Large intestine (tissue), 3 donors: Measurements from ENCODE around the gene STK38. TPM values are rescaled to one million over a fixed set of nuclear protein-coding genes. Genes with fewer than 3 reads are reported as not detected.
"Not testable (repeated sequence)": the region's sequence is repeated elsewhere in the genome, so short reads cannot be mapped to it uniquely, and the experiment has no call there.

Source experiments
- DNase-seq, 2 donors: peaks; one replicate each; pipeline versions ENCODE4 v3.0.0 to v3.0.0-alpha.2; 2013
- H3K27ac ChIP-seq: one replicate; pipeline ENCODE4 v1.5.1; 2013; ENCODE audit warnings: low read length
- H3K27me3 ChIP-seq: 2 replicates; pipeline ENCODE4 v1.6.1; 2013; ENCODE audit warnings: low read length; ENCODE audit not compliant: control insufficient read depth, insufficient read depth
- H3K36me3 ChIP-seq: 2 replicates; pipeline ENCODE4 v1.6.1; 2013; ENCODE audit warnings: low read length; ENCODE audit not compliant: control insufficient read depth, insufficient read depth
- H3K4me1 ChIP-seq: one replicate; pipeline ENCODE4 v1.6.1; 2013; ENCODE audit warnings: low read length; ENCODE audit not compliant: control insufficient read depth, insufficient read depth
- H3K4me3 ChIP-seq: one replicate; pipeline ENCODE4 v1.5.1; 2013; ENCODE audit warnings: low read length
- H3K9me3 ChIP-seq: one replicate; pipeline ENCODE4 v1.6.1; 2013; ENCODE audit warnings: mild to moderate bottlenecking, low read depth, low read length, moderate library complexity; ENCODE audit not compliant: control insufficient read depth
- WGBS: methylation state at CpG from one replicate; pipeline ENCODE4 v1.1.5; 2013; ENCODE audit warnings: low lambda C conversion rate; ENCODE audit not compliant: insufficient coverage; 5-methylcytosine and 5-hydroxymethylcytosine counted together
- polyA plus RNA-seq: library from polyadenylated mRNA; unstranded; fragments of 120-200 nt; gene quantifications from one replicate; pipeline ENCODE4 v1.2.1, GENCODE V29; 2013

STK38 gene
- polyA plus RNA-seq, 1 donor = 43.3 TPM

DNA sequence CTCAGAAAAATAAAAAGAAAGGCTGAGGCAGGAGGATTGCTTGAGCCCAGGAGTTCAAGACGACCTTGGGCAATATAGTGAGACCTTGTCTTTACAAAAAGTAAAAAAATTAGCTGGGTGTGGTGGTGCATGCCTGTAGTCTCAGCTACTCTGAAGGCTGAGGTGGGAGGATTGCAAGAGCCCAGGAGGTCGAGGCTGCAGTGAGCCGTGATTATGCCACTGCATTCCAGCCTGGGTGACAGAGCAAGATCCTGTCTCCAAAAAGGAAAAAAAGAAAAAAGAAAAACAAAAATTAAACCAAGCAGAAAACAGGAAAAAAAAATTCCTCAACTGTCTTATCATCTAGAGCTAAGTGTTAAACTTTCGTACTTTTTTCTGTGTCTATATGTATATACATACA, 34.4 kb upstream of the STK38 start:
- no peaks in the 10 kb centered on the region for H3K9me3 ChIP-seq
- 80% methylated on average over 1 of the region's 4 CpGs for WGBS
- DNase-seq = no peak
- no peaks in the 10 kb centered on the region for H3K27me3 ChIP-seq
- peaks cover 4% of the 10 kb centered on the region for H3K4me1 ChIP-seq
- no peak overlapping the region for H3K4me3 ChIP-seq
- H3K36me3 ChIP-seq = no peaks in the 10 kb centered on the region
- no peak overlapping the region for H3K27ac ChIP-seq

DNA sequence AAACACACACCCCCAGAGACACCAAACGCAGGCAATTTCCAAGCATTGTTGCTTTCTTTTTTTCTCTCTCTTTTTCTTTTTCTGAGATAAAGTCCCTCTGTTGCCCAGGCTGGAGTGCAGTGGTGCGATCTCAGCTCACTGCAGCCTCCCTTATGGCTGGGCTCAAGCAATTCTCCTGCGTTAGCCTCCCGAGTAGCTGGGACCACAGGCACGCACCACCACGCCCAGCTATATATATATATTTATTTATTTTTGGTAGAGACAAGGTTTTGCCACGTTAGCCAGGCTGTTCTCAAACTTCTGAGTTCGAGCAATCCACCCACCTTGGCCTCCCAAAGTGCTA, 32.9 kb upstream of the STK38 start:
- Histone ChIP-seq H3K27me3 (no peaks in the 10 kb centered on the region), H3K4me3 (no peak overlapping the region), H3K9me3 (no peaks in the 10 kb centered on the region), H3K27ac (peak overlapping the region; percentile 41), H3K4me1 (peaks cover 4% of the 10 kb centered on the region), H3K36me3 (no peaks in the 10 kb centered on the region)
- WGBS = no CpG with 5 or more reads among the region's 8 CpGs
- DNase-seq = no peak

DNA sequence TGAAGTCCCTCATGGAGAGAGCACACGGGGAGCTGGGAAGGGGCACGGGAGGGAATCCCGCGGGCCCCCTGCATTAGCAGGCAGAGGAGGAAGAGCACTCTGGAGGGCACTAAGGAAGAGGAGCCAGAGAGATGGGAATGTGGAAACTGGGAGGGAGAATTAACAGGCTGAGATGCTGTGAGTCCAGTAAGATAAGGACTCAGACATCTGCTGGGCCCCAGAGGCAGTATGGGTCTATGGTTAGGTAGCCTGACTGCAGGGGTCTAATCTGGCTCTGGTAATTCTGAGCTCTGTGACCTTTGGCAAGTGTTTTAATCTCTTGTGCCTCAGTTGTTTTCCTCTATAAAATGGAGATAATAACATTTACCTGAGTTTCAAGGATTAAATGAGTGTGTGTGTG, 31.2 kb upstream of the STK38 start:
- Histone ChIP-seq H3K9me3 (no peaks in the 10 kb centered on the region), H3K4me1 (peaks cover 4% of the 10 kb centered on the region), H3K36me3 (no peaks in the 10 kb centered on the region), H3K27ac (no peak overlapping the region), H3K4me3 (no peak overlapping the region), H3K27me3 (no peaks in the 10 kb centered on the region)
- no peak for DNase-seq
- no CpG with 5 or more reads among the region's 4 CpGs for WGBS

DNA sequence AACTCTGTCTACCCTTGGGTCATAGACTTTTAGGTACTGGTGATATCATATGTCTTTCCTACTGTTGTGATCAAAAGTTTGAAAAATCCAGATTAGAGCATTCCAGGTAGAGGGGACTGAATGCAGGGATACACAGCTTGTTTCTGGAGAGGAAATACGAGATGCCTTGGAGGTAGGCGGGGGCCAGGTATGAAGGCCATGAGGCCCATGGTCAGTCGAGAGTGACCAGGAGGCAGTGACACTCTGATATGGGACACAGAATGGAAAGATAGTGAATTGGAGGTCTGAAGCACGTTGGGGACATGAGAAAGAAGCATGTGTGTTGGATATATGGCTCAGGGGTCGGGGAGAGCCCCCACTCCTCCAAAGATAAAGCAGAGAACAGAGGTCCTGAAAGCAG, 30.8 kb upstream of the STK38 start:
- no peaks in the 10 kb centered on the region for H3K9me3 ChIP-seq
- no peak overlapping the region for H3K4me3 ChIP-seq
- no peak for DNase-seq
- 83% methylated on average over 1 of the region's 5 CpGs for WGBS
- H3K4me1 ChIP-seq = peaks cover 4% of the 10 kb centered on the region
- no peak overlapping the region for H3K27ac ChIP-seq
- no peaks in the 10 kb centered on the region for H3K27me3 ChIP-seq
- H3K36me3 ChIP-seq = no peaks in the 10 kb centered on the region

DNA sequence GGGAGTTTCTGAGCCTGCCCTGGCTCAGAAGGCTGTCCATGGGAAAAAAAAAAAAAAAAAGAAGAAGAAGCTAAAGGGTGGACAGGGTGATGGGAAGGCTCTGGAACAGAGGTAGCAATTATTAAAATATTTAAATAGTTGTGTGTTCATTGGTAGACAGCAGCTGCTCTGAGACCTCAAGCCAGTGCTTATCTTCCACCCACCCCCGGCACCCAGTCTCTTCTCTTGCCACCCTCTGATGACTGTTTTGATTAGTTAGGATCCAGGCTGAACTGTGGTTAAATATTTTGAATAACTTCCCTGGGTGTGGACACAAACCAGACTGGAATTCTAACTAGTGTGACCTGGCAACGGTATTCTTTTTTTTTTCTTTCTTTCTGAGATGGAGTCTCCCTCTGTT, 30.0 kb upstream of the STK38 start:
- Histone ChIP-seq H3K36me3 (no peaks in the 10 kb centered on the region), H3K4me1 (peaks cover 4% of the 10 kb centered on the region), H3K27me3 (no peaks in the 10 kb centered on the region), H3K4me3 (no peak overlapping the region), H3K27ac (no peak overlapping the region), H3K9me3 (no peaks in the 10 kb centered on the region)
- 0% methylated on average over 1 of the region's 2 CpGs for WGBS
- peak in 1 of 2 donors; percentile 37 for DNase-seq

DNA sequence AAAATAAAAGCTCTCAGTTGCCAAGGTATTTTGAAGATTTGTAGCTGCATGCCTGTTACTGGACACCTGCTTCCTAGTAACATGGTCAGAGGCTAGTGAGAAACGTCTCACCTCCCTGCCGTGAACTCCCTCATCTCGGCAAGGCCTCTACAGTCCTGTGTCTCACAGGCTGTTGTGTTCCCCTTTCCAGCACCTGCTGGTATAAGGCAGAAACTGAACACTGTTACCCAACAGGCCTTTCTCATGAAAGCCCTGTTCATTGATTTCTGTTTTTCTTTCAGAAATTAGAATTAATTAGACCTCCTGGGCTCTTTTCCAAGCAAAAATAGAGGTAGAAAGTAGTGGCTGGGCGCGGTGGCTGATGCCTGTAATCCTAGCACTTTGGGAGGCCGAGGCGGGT, 29.3 kb upstream of the STK38 start:
- WGBS = no CpG with 5 or more reads among the region's 7 CpGs
- DNase-seq = no peak
- H3K27me3 ChIP-seq = no peaks in the 10 kb centered on the region
- no peak overlapping the region for H3K4me3 ChIP-seq
- no peaks in the 10 kb centered on the region for H3K36me3 ChIP-seq
- H3K27ac ChIP-seq = no peak overlapping the region
- peaks cover 4% of the 10 kb centered on the region for H3K4me1 ChIP-seq
- no peaks in the 10 kb centered on the region for H3K9me3 ChIP-seq

DNA sequence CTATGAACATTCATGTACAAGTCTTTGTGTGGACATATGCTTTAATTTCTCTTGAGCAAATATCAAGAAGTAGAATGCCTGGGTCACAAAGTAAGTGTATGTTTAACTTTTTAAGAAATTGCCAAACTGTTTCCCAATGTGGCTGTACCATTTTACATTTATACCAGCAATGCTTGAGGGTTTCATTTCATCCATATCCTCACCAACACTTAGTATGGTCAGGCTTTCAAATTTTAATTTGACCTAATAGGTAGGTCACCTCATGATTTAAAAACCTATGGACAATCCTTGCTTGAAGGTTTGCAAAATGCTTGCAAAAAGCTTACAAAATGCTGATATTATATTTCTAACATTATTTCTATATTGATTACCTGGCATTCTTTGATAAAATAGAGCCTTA, 27.4 kb upstream of the STK38 start:
- no peaks in the 10 kb centered on the region for H3K36me3 ChIP-seq
- no peak for DNase-seq

DNA sequence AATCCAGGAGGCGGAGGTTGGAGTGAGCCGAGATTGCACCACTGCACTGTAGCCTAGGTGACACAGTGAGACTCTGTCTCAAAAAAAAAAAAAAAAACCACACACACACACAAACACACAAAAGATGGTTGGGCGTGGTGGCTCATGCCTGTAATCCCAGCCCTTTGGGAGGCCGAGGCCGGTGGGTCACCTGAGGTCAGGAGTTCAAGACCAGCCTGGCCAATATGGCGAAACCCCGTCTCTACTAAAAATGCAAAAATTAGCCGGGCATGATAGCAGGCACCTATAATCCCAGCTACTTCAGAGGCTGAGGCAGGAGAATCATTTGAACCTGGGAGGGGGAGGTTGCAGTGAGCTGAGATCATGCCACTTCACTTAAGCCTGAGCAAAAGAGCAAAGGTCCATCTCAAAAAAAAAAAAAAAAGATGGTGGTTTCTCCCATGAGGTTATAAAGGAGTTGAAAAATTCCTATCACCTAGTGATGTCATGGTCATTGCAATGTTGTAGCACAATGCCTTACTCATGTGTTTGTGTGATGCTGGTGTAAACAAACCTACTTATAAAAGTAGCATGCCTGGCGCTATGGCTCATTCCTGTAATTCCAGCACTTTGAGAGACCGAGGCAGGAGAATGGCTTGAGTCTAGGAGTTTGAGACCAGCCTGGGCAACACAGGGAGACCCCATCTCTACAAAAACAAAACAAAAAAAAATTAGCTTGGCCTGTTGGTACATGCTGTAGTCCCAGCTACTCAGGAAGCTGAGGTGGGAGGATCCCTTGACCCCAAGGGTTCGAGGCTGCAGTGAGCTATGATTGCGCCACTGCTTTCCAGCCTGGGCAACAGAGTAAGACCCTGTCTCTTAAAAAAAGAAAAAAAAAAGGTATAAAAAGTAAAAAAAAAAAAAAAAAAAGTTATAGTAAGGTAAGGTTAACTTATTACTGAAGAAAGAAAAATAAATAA, 25.4 kb upstream of the STK38 start:
- H3K27ac ChIP-seq = peak overlapping the region; percentile 34
- 92% methylated on average over 2 of the region's 12 CpGs for WGBS

More for the DNA sequence above, 27.4 kb upstream of the STK38 start:
- Histone ChIP-seq H3K27me3 (no peaks in the 10 kb centered on the region), H3K27ac (no peak overlapping the region), H3K4me1 (no peaks in the 10 kb centered on the region), H3K4me3 (no peak overlapping the region), H3K9me3 (no peaks in the 10 kb centered on the region)

DNA sequence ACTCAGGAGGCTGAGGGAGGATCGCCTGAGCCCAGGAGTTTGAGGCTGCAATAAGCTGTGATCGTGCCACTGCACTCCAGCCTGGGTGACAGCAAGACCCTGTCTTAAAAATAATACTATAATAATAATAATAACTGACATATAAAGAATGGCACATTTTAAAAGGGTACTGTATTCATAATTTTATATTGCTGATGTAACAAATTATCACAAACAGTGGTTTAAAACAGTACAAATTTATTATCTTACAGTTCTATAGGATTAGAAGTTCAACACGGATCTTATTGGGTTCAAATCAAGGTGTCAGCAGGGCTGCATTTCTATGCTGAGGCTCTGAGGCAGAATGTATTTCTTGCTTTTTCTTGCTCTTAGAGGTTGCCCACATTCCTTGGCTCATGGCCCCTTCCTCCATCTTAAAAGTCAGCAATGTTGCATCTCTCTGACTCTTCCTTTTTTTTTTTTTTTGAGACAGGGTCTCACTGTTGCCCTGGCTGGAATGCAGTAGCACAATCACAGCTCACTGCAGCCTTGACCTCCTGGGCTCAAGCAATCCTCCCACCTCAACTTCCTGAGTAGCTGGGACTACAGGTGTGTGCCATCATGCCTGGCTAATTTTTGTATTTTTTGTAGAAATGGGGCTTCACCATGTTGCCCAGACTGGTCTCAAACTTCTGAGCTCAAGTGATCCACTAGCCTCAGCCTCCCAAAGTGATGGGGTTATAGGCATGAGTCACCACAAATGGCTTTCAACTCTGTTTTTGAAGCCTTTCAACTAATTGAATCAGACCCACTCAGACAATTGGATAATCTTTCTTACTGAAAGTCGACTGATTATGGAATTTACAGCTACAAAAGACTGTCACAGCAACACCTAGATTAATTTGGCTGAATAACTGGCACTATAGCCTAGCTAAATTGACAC, 24.1 kb upstream of the STK38 start:
- peak overlapping the region; percentile 20 for H3K27ac ChIP-seq
- DNase-seq = no peak
- no peaks in the 10 kb centered on the region for H3K9me3 ChIP-seq
- no peaks in the 10 kb centered on the region for H3K36me3 ChIP-seq
- no peak overlapping the region for H3K4me3 ChIP-seq
- no peaks in the 10 kb centered on the region for H3K27me3 ChIP-seq
- no CpG with 5 or more reads among the region's 4 CpGs for WGBS
- peaks cover 3% of the 10 kb centered on the region for H3K4me1 ChIP-seq

More for the DNA sequence above, 25.4 kb upstream of the STK38 start:
- H3K27me3 ChIP-seq, H3K4me1 ChIP-seq, H3K4me3 ChIP-seq, H3K36me3 ChIP-seq, H3K9me3 ChIP-seq: not testable (repeated sequence)
- peak; percentile 73 to 89 for DNase-seq

DNA sequence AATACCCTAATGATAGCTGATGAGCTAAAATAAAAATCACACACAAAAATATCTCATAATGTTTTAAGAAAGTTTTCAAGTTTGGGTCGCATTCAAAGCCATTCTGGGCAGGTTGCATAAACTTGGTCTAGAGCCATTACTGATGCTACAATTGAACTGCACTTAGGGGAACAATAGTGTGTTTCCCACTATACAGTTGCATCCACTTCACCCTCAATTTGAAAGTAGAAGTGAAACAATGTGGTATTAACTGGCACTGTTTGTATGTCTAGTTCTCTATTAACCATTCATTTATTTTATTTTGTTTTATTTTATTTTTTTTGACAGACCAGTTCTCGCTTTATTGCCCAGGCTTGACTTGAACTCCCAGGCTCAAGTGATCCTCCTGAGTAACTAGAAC, 23.0 kb upstream of the STK38 start:
- H3K4me1 ChIP-seq = peaks cover 8% of the 10 kb centered on the region
- H3K9me3 ChIP-seq = no peaks in the 10 kb centered on the region
- H3K4me3 ChIP-seq = no peak overlapping the region
- WGBS = 91% methylated on average over 1 of the region's 2 CpGs
- H3K27ac ChIP-seq = no peak overlapping the region
- DNase-seq = no peak
- no peaks in the 10 kb centered on the region for H3K36me3 ChIP-seq
- no peaks in the 10 kb centered on the region for H3K27me3 ChIP-seq
